Smooth muscle cell (in vitro differentiated cells): ENCODE results near the gene BEND2. TPM values are rescaled to one million over a fixed set of nuclear protein-coding genes. Genes with fewer than 3 reads are reported as not detected.

Experiments used
- DNase-seq: peaks from one replicate; lab custom pipeline; 2025; ENCODE audit not compliant: unreplicated experiment; lab: John Stamatoyannopoulos, UW
- H2AFZ ChIP-seq: fragments of 200-600 bp; sonication (generic); 2 replicates; pipeline ENCODE4 v1.6.0; 2016; ENCODE audit warnings: antibody characterized with exemption, low read depth, mild to moderate bottlenecking
- H3F3A ChIP-seq: fragments of 200-600 bp; sonication (generic); 2 replicates; pipeline ENCODE4 v1.6.0; 2017; ENCODE audit warnings: antibody characterized with exemption, low read depth
- H3K27ac ChIP-seq: fragments of 200-600 bp; sonication (generic); 2 replicates; pipeline ENCODE4 v1.5.1; 2016; ENCODE audit warnings: low read depth, mild to moderate bottlenecking
- H3K27me3 ChIP-seq: fragments of 200-600 bp; sonication (generic); 2 replicates; pipeline ENCODE4 v1.6.1; 2016; ENCODE audit warnings: low read depth, mild to moderate bottlenecking
- H3K36me3 ChIP-seq: fragments of 200-600 bp; sonication (generic); 2 replicates; pipeline ENCODE4 v1.5.1; 2016; ENCODE audit warnings: low read depth
- H3K4me1 ChIP-seq: fragments of 200-600 bp; sonication (generic); 2 replicates; pipeline ENCODE4 v1.5.1; 2016; ENCODE audit warnings: low read depth
- H3K4me2 ChIP-seq: fragments of 200-600 bp; sonication (generic); 2 replicates; pipeline ENCODE4 v1.6.0; 2016; ENCODE audit warnings: mild to moderate bottlenecking
- H3K4me3 ChIP-seq: fragments of 200-600 bp; sonication (generic); 2 replicates; pipeline ENCODE4 v1.5.1; 2016; ENCODE audit warnings: mild to moderate bottlenecking
- H3K79me2 ChIP-seq: fragments of 200-600 bp; sonication (generic); 2 replicates; pipeline ENCODE4 v1.6.0; 2016; ENCODE audit warnings: low read depth, mild to moderate bottlenecking
- H3K9ac ChIP-seq: fragments of 200-600 bp; sonication (generic); 2 replicates; pipeline ENCODE4 v1.6.0; 2016; ENCODE audit warnings: low read depth
- H3K9me3 ChIP-seq: fragments of 200-600 bp; sonication (generic); replicated peaks from 2 replicates; pipeline ENCODE4 v1.5.1; 2016; ENCODE audit warnings: low read depth
- H4K20me1 ChIP-seq: fragments of 200-600 bp; sonication (generic); 2 replicates; pipeline ENCODE4 v1.6.0; 2016; ENCODE audit warnings: low read depth
- CTCF ChIP-seq: fragments of 200-600 bp; sonication (generic); IDR thresholded peaks from 2 replicates; pipeline ENCODE4 v1.5.1; 2017; ENCODE audit warnings: borderline replicate concordance, mild to moderate bottlenecking, antibody characterized with exemption; ENCODE audit not compliant: insufficient read depth, poor library complexity, severe bottlenecking
- WGBS: methylation state at CpG from one replicate; pipeline ENCODE4 v1.1.7; 2016; ENCODE audit warnings: low lambda C conversion rate; 5-methylcytosine and 5-hydroxymethylcytosine counted together
- polyA plus RNA-seq: library from polyadenylated mRNA; unstranded; fragments of >200 nt; fragmentation: Nextera tagmentation; extraction: Ambion mirVana; gene quantifications from 2 replicates; pipeline ENCODE4 v1.2.1, GENCODE V29; 2016
- total RNA-seq: library from RNA; depleted of rRNA; stranded (reverse); fragments of >200 nt; gene quantifications from 2 replicates; pipeline ENCODE4 v1.2.3, GENCODE V29; 2014

BEND2 gene
- total and polyA plus RNA-seq, 2 experiments from 2014 or later, result not detected

- Histone ChIP-seq H4K20me1 (no peaks in the 10 kb centered on the region), H3K4me2 (no peak overlapping the region), H3F3A (no peaks in the 10 kb centered on the region), H3K9ac (no peak overlapping the region), H3K27me3 (no peaks in the 10 kb centered on the region), H3K4me1 (no peaks in the 10 kb centered on the region), H3K27ac (no peak overlapping the region), H2AFZ (no peak overlapping the region), H3K79me2 (no peaks in the 10 kb centered on the region), H3K36me3 (no peaks in the 10 kb centered on the region), H3K4me3 (no peak overlapping the region), H3K9me3 (no peaks in the 10 kb centered on the region)
- no peak for DNase-seq
- WGBS, result 77% methylated on average over 4 of the region's 4 CpGs
- no peak for TF ChIP-seq CTCF
These were observed 54.6 kb downstream of the BEND2 start for GRCh38 chrX:18166068-18166467.

GRCh38 chrX:18160369-18160768, 60.3 kb downstream of the BEND2 start:
- Histone ChIP-seq H3K27ac (no peak overlapping the region), H2AFZ (no peak overlapping the region), H3K27me3 (no peaks in the 10 kb centered on the region), H4K20me1 (no peaks in the 10 kb centered on the region), H3K79me2 (no peaks in the 10 kb centered on the region), H3K4me2 (no peak overlapping the region), H3K36me3 (no peaks in the 10 kb centered on the region), H3K4me1 (no peaks in the 10 kb centered on the region), H3K9ac (no peak overlapping the region), H3K4me3 (no peak overlapping the region), H3K9me3 (no peaks in the 10 kb centered on the region), H3F3A (no peaks in the 10 kb centered on the region)
- no peak for DNase-seq
- TF ChIP-seq CTCF, result no peak
- 84% methylated on average over 4 of the region's 4 CpGs for whole genome bisulfite sequencing

- Histone ChIP-seq H4K20me1 (no peaks in the 10 kb centered on the region), H3K79me2 (no peaks in the 10 kb centered on the region), H3F3A (no peaks in the 10 kb centered on the region), H3K9me3 (no peaks in the 10 kb centered on the region), H3K36me3 (no peaks in the 10 kb centered on the region), H3K4me3 (no peak overlapping the region), H3K4me1 (no peaks in the 10 kb centered on the region), H3K27ac (no peak overlapping the region), H2AFZ (no peak overlapping the region), H3K4me2 (no peak overlapping the region), H3K27me3 (no peaks in the 10 kb centered on the region), H3K9ac (no peak overlapping the region)
- TF ChIP-seq CTCF, result no peak
- DNase-seq, result no peak
- 74% methylated on average over 2 of the region's 2 CpGs for WGBS
These were observed 61.7 kb downstream of the BEND2 start for GRCh38 chrX:18158963-18159362.

GRCh38 chrX:18151649-18152048, 69.0 kb downstream of the BEND2 start:
- no peaks in the 10 kb centered on the region for H3K27me3 ChIP-seq
- H3K27ac ChIP-seq, result no peak overlapping the region
- DNase-seq, result no peak
- no peaks in the 10 kb centered on the region for H3K36me3 ChIP-seq
- H3F3A ChIP-seq, result no peaks in the 10 kb centered on the region
- no peak for TF ChIP-seq CTCF
- 49% methylated on average over 1 of the region's 1 CpG for WGBS
- H3K79me2 ChIP-seq, result no peaks in the 10 kb centered on the region
- no peak overlapping the region for H2AFZ ChIP-seq
- H3K4me3 ChIP-seq, result no peak overlapping the region
- no peaks in the 10 kb centered on the region for H3K9me3 ChIP-seq
- no peaks in the 10 kb centered on the region for H3K4me1 ChIP-seq
- H3K9ac ChIP-seq, result no peak overlapping the region
- H4K20me1 ChIP-seq, result no peaks in the 10 kb centered on the region
- no peak overlapping the region for H3K4me2 ChIP-seq
